ENCODE results near the gene VSIG10. TPM values are rescaled to one million over a fixed set of nuclear protein-coding genes. Genes with fewer than 3 reads are reported as not detected.

Gene VSIG10
- total and polyA plus RNA-seq, 2 of the 4 experiments (the other 2 are of a cell fraction) = 5.9 to 10.0 TPM

GRCh38 chr12:118025168-118025567, 78.6 kb downstream of the VSIG10 start:
- Histone ChIP-seq H3K27me3 (ENCODE audit: control insufficient read depth, insufficient read depth, low read length) (no peaks in the 10 kb centered on the region), H4K8ac (ENCODE audit: low read depth in 2 of 2, low read length in 2 of 2) (no peak overlapping the region), H2AFZ (replicated peaks; ENCODE audit: low read length, poor library complexity) (no peak overlapping the region), H3K9ac (ENCODE audit: low read depth, low read length) (no peak overlapping the region), H3K36me3 (ENCODE audit: control insufficient read depth, insufficient read depth, low read length) (peaks cover 26% of the 10 kb centered on the region), H2BK120ac (ENCODE audit: low read depth, low read length) (no peak overlapping the region), H3K9me3 (ENCODE audit: control insufficient read depth, insufficient read depth, low read length) (no peaks in the 10 kb centered on the region), H3K18ac (ENCODE audit: low read depth, low read length) (no peak overlapping the region), H3K4me3 (ENCODE audit: insufficient read depth, low read depth, low read length) (no peak overlapping the region), H3K4ac (ENCODE audit: low read depth, low read length) (no peak overlapping the region), H2BK20ac (ENCODE audit: low read depth, low read length) (no peak overlapping the region), H3K27ac (ENCODE audit: insufficient read depth, low read length) (no peak overlapping the region), H3K4me2 (ENCODE audit: low read depth, low read length) (no peak overlapping the region), H3K23ac (ENCODE audit: low read depth, low read length) (no peak overlapping the region), H4K5ac (ENCODE audit: low read depth, low read length) (no peak overlapping the region), H2AK5ac (ENCODE audit: low read depth, low read length) (no peak overlapping the region), H2BK5ac (ENCODE audit: low read depth, low read length, poor library complexity, severe bottlenecking) (no peak overlapping the region), H2BK15ac (ENCODE audit: low read depth, low read length) (no peak overlapping the region), H2AK9ac (replicated peaks; ENCODE audit: low read depth, low read length, poor library complexity) (no peak overlapping the region), H3K9me1 (ENCODE audit: insufficient read depth, low read length) (no peaks in the 10 kb centered on the region), H3K4me1 (ENCODE audit: control insufficient read depth, insufficient read depth, low read length) (no peaks in the 10 kb centered on the region), H3K79me1 (ENCODE audit: low read depth in 1 of 2, low read length in 2 of 2) (no peaks in the 10 kb centered on the region), H4K91ac (ENCODE audit: insufficient read depth, low read depth, low read length) (no peak overlapping the region), H4K20me1 (ENCODE audit: insufficient read depth, low read length) (no peaks in the 10 kb centered on the region), H3K14ac (replicated peaks; ENCODE audit: low read depth, low read length) (no peak overlapping the region), H3K56ac (ENCODE audit: extremely low read depth, insufficient read depth, low read length) (no peak overlapping the region)
- intact Hi-C loops (cut with micrococcal nuclease) = no loop called here
- ChIA-PET POLR2A (ENCODE audit: unreplicated experiment) (no interaction called here), CTCF (no interaction called here)
- in situ Hi-C loops (cut with MboI; ENCODE audit: low sequenced_read_pairs) = loop anchor here (25.0 kb wide), 1 partner anchor 362 kb away; the partner anchor contains the start of gene SUDS3
- 82% methylated on average over 3 of the region's 4 CpGs; no CpG with 5 or more reads in 1 of the 2 experiments for WGBS, 2 experiments (ENCODE audit: extremely low coverage in 2 of 2, insufficient read length in 1 of 2)
- no peak for ATAC-seq (ENCODE audit: low read depth)
- no TSS peak for BruUV-seq (replicated peaks)
- no peak for TF ChIP-seq MAZ (IDR thresholded peaks at IDR 0.05; ENCODE audit: borderline replicate concordance, low read depth, low read length)
- TF ChIP-seq ELK1 (IDR thresholded peaks at IDR 0.05; ENCODE audit: borderline replicate concordance, low read depth, low read length) = no peak
- no peak for TF ChIP-seq CTCF (conservative IDR thresholded peaks at IDR 0.05; ENCODE audit: low read depth, low read length)
- no peak for TF ChIP-seq SMC3 (IDR thresholded peaks at IDR 0.05; ENCODE audit: low read depth, low read length)
- no peak for TF ChIP-seq BHLHE40 (IDR thresholded peaks at IDR 0.05; ENCODE audit: low read depth, low read length)
- no peak for TF ChIP-seq NFE2L2 (IDR thresholded peaks at IDR 0.05; ENCODE audit: low read depth, low read length)
- no peak for TF ChIP-seq RFX5 (IDR thresholded peaks at IDR 0.05; ENCODE audit: low read depth, low read length)
- no peak for TF ChIP-seq POLR2A (IDR thresholded peaks at IDR 0.05; ENCODE audit: low read depth, low read length)
- no peak for TF ChIP-seq FOS (IDR thresholded peaks at IDR 0.05; ENCODE audit: low read depth, low read length)
- no peak for TF ChIP-seq USF2 (IDR thresholded peaks at IDR 0.05; ENCODE audit: low read depth, low read length)
- no peak for TF ChIP-seq CHD1 (IDR thresholded peaks at IDR 0.05; ENCODE audit: low read depth, low read length)
- no peak for TF ChIP-seq RAD21 (IDR thresholded peaks at IDR 0.05; ENCODE audit: low read length)
- TF ChIP-seq RCOR1 (IDR thresholded peaks at IDR 0.05; ENCODE audit: insufficient replicate concordance, low read length) = no peak
- TF ChIP-seq CEBPB (IDR thresholded peaks at IDR 0.05; ENCODE audit: low read depth, low read length) = no peak
- no peak for TF ChIP-seq MAFK (IDR thresholded peaks at IDR 0.05; ENCODE audit: low read depth, low read length)
- no peak for TF ChIP-seq MXI1 (IDR thresholded peaks at IDR 0.05; ENCODE audit: borderline replicate concordance, low read depth, low read length)
- dilution Hi-C loops (cut with HindIII; ENCODE audit: low sequenced_read_pairs, unreplicated experiment) = no loop called here
- no peak for DNase-seq

All from IMR-90 (cell line).